Middle frontal gyrus (tissue), 1 donor: ENCODE measurements around the gene MACF1.
"Not testable (repeated sequence)": the region's sequence is repeated elsewhere in the genome, so short reads cannot be mapped to it uniquely, and the experiment has no call there.

ENCODE experiments used
- DNase-seq: peaks from one replicate; pipeline ENCODE4 v3.0.0-alpha.2; 2015; ENCODE audit warnings: low spot score; ENCODE audit errors: extremely low spot score

The MACF1 gene

DNA sequence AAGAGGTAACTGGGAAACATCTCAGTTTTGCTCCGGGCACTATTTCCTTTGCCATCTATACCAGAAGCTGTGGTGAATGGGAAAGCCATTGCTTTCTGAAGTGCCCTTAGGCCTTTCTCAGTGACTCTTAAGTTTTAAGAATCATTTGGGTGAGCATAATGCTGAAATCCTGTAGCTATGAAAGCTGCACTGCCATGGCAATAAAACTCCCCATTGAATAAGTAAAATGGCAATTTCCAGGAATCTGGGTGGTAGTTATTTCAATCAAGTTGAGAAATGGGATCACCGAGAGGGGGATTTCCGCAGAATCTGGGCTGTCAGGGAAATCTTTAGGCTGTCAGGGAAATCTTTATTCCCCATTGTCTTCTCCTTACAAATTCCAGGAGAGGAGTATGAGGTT, 26.8 kb upstream of the MACF1 start:
- DNase-seq = no peak

- no peak for DNase-seq
Observed at GRCh38 chr1:39178541-39179431, 25.7 kb upstream of the MACF1 start.

DNA sequence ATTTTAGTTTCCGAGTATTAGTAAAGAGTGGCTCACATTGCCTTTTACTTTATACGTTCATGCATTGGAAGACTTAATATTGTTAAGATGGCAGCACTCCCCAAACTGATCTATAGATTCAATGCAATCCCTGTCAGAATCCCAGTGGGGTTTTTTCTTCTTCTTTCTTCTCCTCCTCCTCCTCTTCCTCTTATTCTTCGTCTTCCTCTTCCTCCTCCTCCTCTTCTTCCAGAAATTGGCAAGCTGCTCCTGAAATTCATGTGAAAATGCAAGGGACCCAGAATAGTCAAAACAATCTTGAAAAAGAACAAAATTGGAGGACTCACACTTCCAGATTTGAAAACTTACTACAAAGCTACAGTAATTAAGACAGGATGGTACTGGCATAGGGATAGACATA, 23.2 kb upstream of the MACF1 start:
- no peak for DNase-seq

DNA sequence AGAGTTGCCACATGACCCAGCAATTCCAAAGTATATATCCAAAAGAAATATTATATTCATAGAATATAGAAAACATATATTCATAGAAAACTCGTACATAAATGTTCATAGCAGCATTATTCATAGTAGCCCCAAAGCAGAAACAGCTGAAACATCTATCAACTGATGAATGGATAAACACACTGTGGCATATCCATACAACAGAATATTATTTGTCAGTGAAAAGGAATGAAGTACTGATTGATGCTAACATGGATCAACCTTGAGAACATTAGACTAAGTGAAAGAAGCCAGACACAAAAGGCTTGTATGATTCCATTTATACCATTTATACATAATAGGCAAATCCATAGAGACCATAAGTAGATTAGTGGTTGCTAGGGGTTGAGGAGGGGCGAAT, 21.7 kb upstream of the MACF1 start:
- no peak for DNase-seq

GRCh38 chr1:39183503-39184353, 20.8 kb upstream of the MACF1 start:
- DNase-seq = no peak

DNA sequence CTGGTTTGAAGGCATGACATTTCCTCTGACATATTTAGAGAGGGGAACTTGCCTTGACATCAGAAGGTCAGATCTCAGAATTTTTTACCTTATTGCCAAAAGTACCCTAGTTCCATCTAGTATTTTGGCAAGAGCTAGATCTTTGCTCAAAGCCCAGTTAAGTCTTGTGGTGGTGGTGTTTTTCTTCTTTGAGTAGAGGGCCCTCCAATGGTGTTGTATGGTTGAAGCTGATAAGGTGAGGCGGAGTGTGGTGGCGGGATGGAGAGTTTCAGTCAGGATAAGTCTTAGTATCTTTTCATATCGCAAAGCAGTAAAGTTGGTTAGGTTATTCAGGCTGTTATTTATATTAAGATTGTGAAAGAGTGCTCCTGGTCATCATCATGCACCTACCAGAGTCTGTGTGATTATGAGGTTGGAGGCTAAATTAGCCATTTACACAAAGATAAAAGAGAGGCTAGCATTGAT, 20.1 kb upstream of the MACF1 start:
- DNase-seq = no peak

- no peak for DNase-seq
Observed at GRCh38 chr1:39187275-39188046, 17.0 kb upstream of the MACF1 start.

DNA sequence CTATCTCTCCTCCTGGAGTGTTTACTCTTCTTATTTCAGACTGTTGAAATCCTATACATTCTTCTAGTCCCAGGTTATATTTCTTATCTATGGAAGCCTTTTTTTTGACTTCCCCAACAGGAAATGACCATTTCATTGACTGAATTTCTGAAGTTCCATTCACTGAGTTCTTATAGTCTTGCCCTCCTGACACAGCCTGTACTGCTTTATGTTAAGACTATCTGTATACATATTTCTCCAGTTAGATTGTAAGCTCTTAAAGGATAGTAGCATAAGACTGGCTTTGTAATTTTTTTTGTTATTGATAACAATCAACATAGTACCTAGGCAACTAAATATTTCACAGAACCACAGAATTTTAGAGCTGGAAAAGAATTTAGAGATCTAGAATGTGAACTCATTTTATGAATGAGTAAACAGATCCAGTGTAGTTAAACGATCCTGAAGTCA, 14.9 kb upstream of the MACF1 start:
- DNase-seq = no peak

DNA sequence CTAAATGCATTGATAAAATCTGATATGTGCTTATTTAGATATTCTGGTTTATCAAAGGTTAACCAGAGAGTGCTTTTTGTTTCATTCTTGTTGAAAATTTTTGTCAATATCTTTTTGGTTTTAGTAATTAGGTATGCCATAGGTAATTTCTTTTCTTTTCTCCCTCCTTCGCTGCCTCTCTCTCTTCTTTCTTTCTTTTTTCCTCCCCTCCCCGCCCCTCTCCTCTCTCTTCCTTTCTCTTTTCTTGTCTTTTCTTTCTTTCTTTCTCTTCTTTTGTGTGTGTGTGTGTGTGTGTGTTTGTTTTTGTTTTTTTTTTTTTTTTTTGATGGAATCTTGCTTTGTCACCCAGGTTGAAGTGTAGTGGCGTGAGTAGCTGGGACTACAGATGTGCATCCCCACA, 14.4 kb upstream of the MACF1 start:
- DNase-seq = no peak

- no peak for DNase-seq
Observed at GRCh38 chr1:39194398-39195051, 10.0 kb upstream of the MACF1 start.

GRCh38 chr1:39195166-39196111, 9.1 kb upstream of the MACF1 start:
- no peak for DNase-seq

DNA sequence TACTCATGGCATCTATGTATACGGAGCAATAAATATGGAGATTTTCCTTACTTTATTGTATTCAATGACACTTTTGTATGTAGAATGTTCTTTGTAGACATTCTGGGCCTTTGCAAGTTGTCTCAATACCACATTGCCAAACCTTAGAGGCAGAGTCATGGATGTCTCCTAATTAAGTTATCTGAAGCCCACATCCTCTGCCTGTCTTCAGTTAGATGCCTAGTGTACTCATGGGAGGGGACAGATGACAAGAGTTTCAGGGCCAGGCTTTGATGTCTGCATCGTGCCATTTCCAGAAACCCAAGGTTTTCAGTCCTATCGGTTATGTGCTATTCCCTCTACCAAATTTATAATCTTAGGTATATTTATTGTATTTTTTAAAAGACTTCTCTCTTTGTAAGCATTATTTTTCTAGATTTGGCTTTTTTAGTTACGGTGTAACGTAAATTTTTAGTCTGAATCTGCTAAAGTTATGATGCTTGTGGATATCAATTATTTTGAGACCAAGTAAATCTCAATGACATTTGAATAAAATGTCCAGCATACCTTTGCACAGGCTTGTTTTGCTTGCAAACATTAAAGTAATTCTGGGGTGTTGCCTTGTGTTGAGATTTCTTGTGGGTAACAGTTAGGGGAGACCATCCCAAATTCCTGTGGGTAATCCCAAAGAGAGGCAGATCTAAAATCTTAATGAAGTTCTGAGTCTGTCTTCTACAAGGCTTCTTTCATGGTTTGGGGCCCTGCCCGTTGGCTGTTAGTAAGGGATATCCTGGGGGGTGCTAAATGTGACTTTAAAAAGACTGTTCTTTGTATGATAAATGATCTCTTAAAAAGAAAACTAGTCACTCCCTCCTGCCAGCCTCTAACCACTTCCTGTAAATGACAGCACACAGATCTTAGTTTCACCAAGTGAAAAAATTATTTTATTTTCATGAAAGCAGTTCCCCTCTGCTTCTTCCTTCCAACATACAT, 8.0 kb upstream of the MACF1 start:
- no peak for DNase-seq

DNA sequence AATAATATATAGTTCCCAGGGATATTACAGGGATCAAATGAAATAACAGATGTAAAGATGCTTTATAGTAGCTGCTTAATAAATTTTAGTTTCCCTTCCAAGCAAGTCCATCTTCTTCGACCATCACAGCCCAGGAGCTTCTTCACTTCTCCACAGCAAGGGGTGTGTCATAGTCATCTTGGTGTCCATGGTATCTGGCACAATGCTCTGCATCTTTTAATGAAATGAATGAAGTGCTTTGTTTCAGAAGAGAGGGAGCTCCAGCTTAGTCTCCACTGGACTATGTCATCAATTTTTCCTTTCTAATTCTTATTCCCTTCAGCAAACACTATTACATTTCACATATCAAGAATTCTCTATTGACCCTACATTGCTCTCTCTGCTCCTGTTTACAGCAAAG, 4.9 kb upstream of the MACF1 start:
- DNase-seq = no peak

- no peak for DNase-seq
Observed at GRCh38 chr1:39205102-39205780, 746 bp downstream of the MACF1 start.

- no peak for DNase-seq
Observed at GRCh38 chr1:39205781-39206464, 1.4 kb downstream of the MACF1 start.

- not testable (repeated sequence) for DNase-seq
Observed at GRCh38 chr1:39208360-39208759, 3.9 kb downstream of the MACF1 start.

GRCh38 chr1:39210649-39211048, 6.2 kb downstream of the MACF1 start:
- no peak for DNase-seq
